Fibroblast of the aortic adventitia (primary cell): ENCODE measurements around the gene CTNNBL1. TPM values are rescaled to one million over a fixed set of nuclear protein-coding genes. Genes with fewer than 3 reads are reported as not detected.

Source experiments
- DNase-seq: peaks from one replicate; pipeline ENCODE4 v3.0.0-alpha.2; 2010; ENCODE audit warnings: low read depth
- H3K4me3 ChIP-seq: 2 replicates; pipeline ENCODE4 v1.5.1; 2011; ENCODE audit warnings: low read depth, mild to moderate bottlenecking, control low read depth, low read length, moderate library complexity
- CTCF ChIP-seq: IDR thresholded peaks from 2 replicates; pipeline ENCODE4 v1.5.1; 2011; ENCODE audit warnings: mild to moderate bottlenecking, low read length, control low read depth, inconsistent platforms; ENCODE audit not compliant: insufficient read depth
- total RNA-seq: library from RNA; depleted of rRNA; stranded (reverse); fragments of >200 nt; gene quantifications from 2 replicates; pipeline ENCODE4 v1.2.3, GENCODE V29; 2012; ENCODE audit warnings: low replicate concordance

CTNNBL1 gene
- total RNA-seq, 1 donor: 23.1 TPM

- no peak overlapping the region for H3K4me3 ChIP-seq
- TF ChIP-seq CTCF: no peak
- DNase-seq: no peak
Observed at GRCh38 chr20:37905671-37906613, 212.1 kb downstream of the CTNNBL1 start.

GRCh38 chr20:37907330-37907676 is 213.5 kb downstream of the CTNNBL1 start:
- TF ChIP-seq CTCF: no peak
- H3K4me3 ChIP-seq: no peak overlapping the region
- DNase-seq: no peak

DNA sequence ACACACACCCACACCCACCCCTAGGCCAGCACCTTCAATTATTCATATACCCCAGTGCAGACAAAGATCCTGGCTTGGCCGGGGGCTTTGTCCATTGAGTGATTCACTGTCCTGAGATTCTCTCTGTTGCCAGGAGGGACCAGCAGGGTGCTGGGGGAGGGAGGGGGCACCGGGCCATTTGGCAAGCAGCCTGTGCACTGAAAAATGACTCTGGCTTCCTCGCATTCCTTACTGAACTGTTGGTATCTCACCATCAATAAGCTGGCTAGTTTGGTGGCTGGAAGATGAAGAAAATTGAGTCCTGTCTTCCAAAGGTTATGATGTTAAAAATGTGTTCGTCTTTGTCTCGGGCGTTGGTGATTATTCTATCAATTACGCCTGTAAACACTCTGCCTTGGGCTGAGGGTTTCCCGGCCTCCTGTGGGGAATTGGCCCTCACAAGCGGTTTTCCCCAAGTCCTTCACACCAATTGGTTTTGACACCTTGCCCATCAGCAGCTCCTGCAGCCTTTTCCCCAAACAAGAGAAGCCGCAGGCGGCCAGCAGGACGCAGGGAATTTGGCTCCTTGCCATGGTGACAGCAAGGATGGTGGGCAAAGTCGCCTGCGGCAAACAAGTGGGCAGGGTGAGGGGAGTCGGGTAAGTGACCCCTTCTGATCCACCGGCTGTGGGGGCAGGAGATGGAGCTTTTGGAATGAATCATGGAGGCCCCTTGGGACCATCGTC is 214.0 kb downstream of the CTNNBL1 start:
- no peak overlapping the region for H3K4me3 ChIP-seq
- no peak for TF ChIP-seq CTCF
- DNase-seq: peak; percentile 78

GRCh38 chr20:37911261-37911660 is 217.4 kb downstream of the CTNNBL1 start:
- H3K4me3 ChIP-seq: no peak overlapping the region
- DNase-seq: no peak
- TF ChIP-seq CTCF: no peak

- H3K4me3 ChIP-seq: no peak overlapping the region
- TF ChIP-seq CTCF: no peak
- DNase-seq: peak; percentile 69
Observed at GRCh38 chr20:37911838-37912281, 218.0 kb downstream of the CTNNBL1 start.

DNA sequence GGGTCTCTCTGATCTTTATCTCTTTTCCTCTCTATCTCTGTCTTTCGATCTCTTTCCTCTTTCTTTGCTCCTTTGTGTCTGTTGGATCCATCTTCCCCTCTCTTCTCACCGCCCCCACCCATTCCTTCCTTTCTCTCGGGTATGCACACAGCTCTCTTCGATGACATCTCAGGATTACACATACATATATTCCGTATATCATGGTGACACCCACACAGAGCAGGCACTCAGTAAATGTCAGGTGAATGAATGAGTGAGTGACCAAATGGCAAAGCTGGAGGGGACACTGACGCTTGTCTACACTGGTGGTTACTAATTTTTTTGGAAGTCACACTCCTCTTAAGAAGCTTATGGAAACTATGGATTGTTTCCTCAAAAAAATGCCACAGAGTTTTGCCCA is 219.0 kb downstream of the CTNNBL1 start:
- DNase-seq: no peak
- no peak overlapping the region for H3K4me3 ChIP-seq
- TF ChIP-seq CTCF: no peak
